GM12865 (cell line): ENCODE measurements around the gene PDE3A.

Experiments used
- DNase-seq: peaks from one replicate; pipeline ENCODE4 v3.0.0; 2010; ENCODE audit warnings: low read depth
- H3K4me3 ChIP-seq: 2 replicates; pipeline ENCODE4 v1.5.1; 2011; ENCODE audit warnings: mild to moderate bottlenecking, low read depth, low read length, control low read depth
- TF ChIP-seq, protein P1 (sequence below): IDR thresholded peaks from 2 replicates; pipeline ENCODE4 v1.5.1; 2011; ENCODE audit warnings: low read length, control low read depth, low read depth, inconsistent platforms; ENCODE audit not compliant: insufficient read depth; ENCODE audit errors: missing control alignments

Gene PDE3A

GRCh38 chr12:20451761-20452160, 83.4 kb downstream of the PDE3A start:
- no peak for DNase-seq

DNA sequence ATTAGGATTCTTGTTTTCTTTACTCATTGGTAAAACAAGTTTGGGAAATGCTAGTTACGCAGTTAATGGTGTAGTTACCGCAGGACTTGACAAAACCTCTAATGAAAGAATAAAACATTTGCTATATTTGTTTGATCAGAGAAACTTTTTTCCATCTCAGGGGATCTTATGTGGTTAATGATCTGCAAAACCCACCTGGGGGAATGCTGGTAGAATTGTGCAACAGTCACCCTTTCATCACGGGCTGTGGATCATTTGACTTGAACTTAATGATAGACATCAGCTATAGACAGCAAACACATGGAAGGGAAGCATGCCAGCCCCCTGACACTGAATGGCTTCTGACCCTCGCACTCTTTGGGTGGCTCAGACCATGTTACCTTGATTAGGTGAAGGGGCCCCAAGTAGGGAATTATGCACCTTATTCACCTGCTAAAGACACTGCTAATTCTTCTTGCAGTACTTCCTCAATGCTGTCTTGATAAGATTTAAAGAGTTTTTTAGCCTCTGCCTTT, 84.2 kb downstream of the PDE3A start:
- TF ChIP-seq, protein P1, sequence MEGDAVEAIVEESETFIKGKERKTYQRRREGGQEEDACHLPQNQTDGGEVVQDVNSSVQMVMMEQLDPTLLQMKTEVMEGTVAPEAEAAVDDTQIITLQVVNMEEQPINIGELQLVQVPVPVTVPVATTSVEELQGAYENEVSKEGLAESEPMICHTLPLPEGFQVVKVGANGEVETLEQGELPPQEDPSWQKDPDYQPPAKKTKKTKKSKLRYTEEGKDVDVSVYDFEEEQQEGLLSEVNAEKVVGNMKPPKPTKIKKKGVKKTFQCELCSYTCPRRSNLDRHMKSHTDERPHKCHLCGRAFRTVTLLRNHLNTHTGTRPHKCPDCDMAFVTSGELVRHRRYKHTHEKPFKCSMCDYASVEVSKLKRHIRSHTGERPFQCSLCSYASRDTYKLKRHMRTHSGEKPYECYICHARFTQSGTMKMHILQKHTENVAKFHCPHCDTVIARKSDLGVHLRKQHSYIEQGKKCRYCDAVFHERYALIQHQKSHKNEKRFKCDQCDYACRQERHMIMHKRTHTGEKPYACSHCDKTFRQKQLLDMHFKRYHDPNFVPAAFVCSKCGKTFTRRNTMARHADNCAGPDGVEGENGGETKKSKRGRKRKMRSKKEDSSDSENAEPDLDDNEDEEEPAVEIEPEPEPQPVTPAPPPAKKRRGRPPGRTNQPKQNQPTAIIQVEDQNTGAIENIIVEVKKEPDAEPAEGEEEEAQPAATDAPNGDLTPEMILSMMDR, result no peak
- H3K4me3 ChIP-seq, result no peak overlapping the region
- no peak for DNase-seq

More at GRCh38 chr12:20451761-20452160, 83.4 kb downstream of the PDE3A start:
- no peak overlapping the region for H3K4me3 ChIP-seq
- TF ChIP-seq, protein P1, result no peak

GRCh38 chr12:20453756-20454310, 85.5 kb downstream of the PDE3A start:
- no peak overlapping the region for H3K4me3 ChIP-seq
- TF ChIP-seq, protein P1, result no peak
- DNase-seq, result no peak

GRCh38 chr12:20455001-20455706, 86.8 kb downstream of the PDE3A start:
- no peak overlapping the region for H3K4me3 ChIP-seq
- no peak for DNase-seq
- TF ChIP-seq, protein P1, result no peak

DNA sequence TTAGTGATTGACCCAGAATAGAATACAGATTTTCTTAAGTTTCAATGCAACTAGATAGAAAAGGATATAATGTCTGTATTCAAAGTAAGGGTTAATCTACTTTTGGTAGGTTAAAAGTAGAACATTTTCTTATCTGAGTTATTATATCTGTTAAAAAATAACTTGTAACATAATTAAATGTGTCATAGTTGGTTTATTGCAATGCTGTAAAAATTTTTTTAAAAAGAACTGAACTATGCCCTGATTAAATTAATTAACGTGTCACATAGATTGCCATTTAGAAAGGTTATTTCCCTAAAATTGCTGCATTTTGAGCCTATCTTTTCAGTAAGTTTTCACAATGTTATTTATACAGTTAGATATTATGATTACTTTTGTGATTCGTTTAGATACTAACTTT, 89.2 kb downstream of the PDE3A start:
- DNase-seq, result no peak
- TF ChIP-seq, protein P1, result no peak
- H3K4me3 ChIP-seq, result no peak overlapping the region

DNA sequence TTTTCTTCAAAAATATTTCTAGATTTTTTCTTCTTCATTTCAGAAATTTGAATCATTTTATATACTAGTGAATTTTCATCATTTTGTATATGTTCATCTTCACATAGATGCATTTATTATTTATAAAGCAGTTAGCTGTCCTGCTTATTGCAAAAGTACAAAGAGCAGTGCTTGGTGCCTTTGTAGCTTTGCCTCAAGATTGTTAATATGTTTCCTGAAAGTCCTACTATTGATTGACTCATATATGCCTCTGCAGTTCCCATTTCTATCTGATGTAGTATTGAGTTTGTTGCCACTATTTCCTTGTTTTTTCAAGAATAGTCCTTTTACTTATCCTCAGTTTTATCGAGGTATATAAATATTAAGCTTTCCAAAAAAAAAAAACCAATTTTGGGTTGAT, 89.7 kb downstream of the PDE3A start:
- no peak for DNase-seq
- TF ChIP-seq, protein P1, result no peak
- no peak overlapping the region for H3K4me3 ChIP-seq
